ENCODE data around the gene P2RX2.

Gene P2RX2

DNA sequence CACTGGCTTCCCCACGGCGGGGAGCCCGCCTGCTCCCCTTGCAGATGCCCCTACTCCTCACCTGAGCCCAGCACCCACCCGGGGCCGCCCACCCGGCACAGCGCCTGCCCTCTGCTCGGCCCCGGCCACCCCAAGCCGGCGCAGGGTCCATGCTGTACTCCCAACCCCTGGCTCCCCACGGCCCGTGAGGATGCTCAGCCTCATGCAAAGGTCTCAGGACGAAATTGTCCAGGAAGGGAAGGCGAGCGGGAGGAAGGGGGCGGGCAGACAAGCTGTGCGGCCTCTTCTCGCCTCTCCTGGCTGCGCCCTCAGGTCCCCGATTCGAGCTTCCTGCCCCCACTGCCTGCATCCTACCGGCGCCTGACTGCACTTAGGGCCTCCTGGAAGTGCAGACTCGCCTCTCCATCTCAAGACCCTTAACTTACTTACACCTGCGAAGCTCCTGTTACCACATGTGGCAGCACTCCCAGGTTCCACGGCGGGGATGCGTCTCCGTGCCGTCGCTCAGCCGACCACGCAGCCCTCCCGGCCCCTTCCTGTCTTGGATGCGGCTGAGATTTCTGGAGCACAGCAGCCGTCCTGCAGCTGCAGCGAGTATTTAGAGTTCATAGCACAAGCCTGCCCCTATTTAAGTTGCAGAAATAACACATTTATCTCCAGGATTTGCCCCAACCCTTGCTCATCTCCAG lies 26.1 kb upstream of the P2RX2 start:
- Histone ChIP-seq H4K91ac (ENCODE audit: low read depth, low read length, poor library complexity) (no peak overlapping the region), H3K27ac (replicated peaks; ENCODE audit: low read length) (no peak overlapping the region), H2BK5ac (ENCODE audit: low read length) (peak overlapping the region; percentile 31), H4K8ac (ENCODE audit: low read depth, low read length) (no peak overlapping the region), H2BK15ac (ENCODE audit: low read length) (no peak overlapping the region), H3K36me3 (replicated peaks in 1 of 2; ENCODE audit: control insufficient read depth in 2 of 2, insufficient read depth in 2 of 2, low read length in 2 of 2) (no peaks in the 10 kb centered on the region), H2BK120ac (ENCODE audit: low read depth, low read length) (no peak overlapping the region), H2AK5ac (ENCODE audit: low read depth, low read length) (peak overlapping the region; percentile 17), H3K18ac (ENCODE audit: low read length) (peak overlapping the region; percentile 45), H3K9ac (ENCODE audit: low read depth, low read length, poor library complexity) (peak overlapping the region; percentile 30), H3K4me3 (ENCODE audit: low read length in 2 of 2) (no peak overlapping the region), H3K9me3 (replicated peaks in 1 of 2; ENCODE audit: control insufficient read depth in 2 of 2, insufficient read depth in 1 of 2, low read depth in 1 of 2, low read length in 2 of 2) (peaks cover 5 to 8% of the 10 kb centered on the region in 2 donors), H3K14ac (ENCODE audit: low read length) (peak overlapping the region; percentile 49), H2AFZ (ENCODE audit: low read length) (peak overlapping the region; percentile 7), H3K4me2 (ENCODE audit: insufficient read depth, low read length, poor library complexity, severe bottlenecking) (no peak overlapping the region), H2BK12ac (ENCODE audit: low read length) (no peak overlapping the region), H3K4me1 (ENCODE audit: control insufficient read depth in 2 of 2, insufficient read depth in 1 of 2, low read depth in 1 of 2, low read length in 2 of 2) (peaks cover 0 to 5% of the 10 kb centered on the region in 2 donors), H3K4ac (ENCODE audit: low read length) (no peak overlapping the region), H3K79me1 (ENCODE audit: low read depth, low read length) (no peaks in the 10 kb centered on the region), H3K23ac (ENCODE audit: low read depth, low read length, poor library complexity) (peak overlapping the region; percentile 77), H3K27me3 (ENCODE audit: control insufficient read depth in 3 of 3, insufficient read depth in 3 of 3, low read depth in 1 of 3, low read length in 3 of 3) (peaks cover 0 to 27% (median 3%) of the 10 kb centered on the region in 3 experiments)
- no CpG with 5 or more reads among the region's 38 CpGs for WGBS, 2 donors (ENCODE audit: extremely low coverage in 2 of 2, insufficient read length in 2 of 2, insufficient replicate concordance in 1 of 2)
- no peak for DNase-seq (ENCODE audit: low spot score)

DNA sequence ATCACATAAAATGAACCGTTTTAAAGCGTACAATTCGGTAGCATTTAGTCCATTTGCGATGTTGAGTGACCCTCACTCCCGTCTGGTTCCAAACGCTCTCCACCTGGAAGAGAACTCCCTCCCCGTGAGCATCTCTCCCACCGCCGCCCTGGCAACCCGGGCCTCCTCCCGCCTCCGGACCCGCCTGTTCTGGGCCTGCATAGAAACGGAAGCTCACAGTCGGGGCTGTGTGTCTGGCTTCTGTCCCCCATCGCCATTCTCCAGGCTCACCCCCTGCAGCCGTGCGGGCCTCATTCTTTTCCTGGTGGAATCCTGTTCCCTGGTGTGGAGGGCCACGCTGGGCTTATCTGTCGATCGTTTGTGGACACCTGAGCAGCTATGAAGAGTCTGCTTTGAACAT lies 25.5 kb upstream of the P2RX2 start:
- H2AFZ ChIP-seq (ENCODE audit: low read length): peak overlapping the region; percentile 80
- H3K4ac ChIP-seq (ENCODE audit: low read length): no peak overlapping the region
- H3K27ac ChIP-seq (replicated peaks; ENCODE audit: low read length): no peak overlapping the region
- peak overlapping the region; percentile 49 for H2AK5ac ChIP-seq (ENCODE audit: low read depth, low read length)
- H4K8ac ChIP-seq (ENCODE audit: low read depth, low read length): no peak overlapping the region
- H2BK5ac ChIP-seq (ENCODE audit: low read length): no peak overlapping the region
- no peaks in the 10 kb centered on the region for H3K79me1 ChIP-seq (ENCODE audit: low read depth, low read length)
- no peaks in the 10 kb centered on the region for H3K36me3 ChIP-seq (replicated peaks in 1 of 2; ENCODE audit: control insufficient read depth in 2 of 2, insufficient read depth in 2 of 2, low read length in 2 of 2)
- peak overlapping the region; percentile 72 for H2BK15ac ChIP-seq (ENCODE audit: low read length)
- no peak overlapping the region for H3K14ac ChIP-seq (ENCODE audit: low read length)
- H2BK12ac ChIP-seq (ENCODE audit: low read length): no peak overlapping the region
- H3K9me3 ChIP-seq (replicated peaks in 1 of 2; ENCODE audit: control insufficient read depth in 2 of 2, insufficient read depth in 1 of 2, low read depth in 1 of 2, low read length in 2 of 2): peaks cover 5 to 8% of the 10 kb centered on the region in 2 donors
- peaks cover 1 to 7% of the 10 kb centered on the region in 2 donors for H3K4me1 ChIP-seq (ENCODE audit: control insufficient read depth in 2 of 2, insufficient read depth in 1 of 2, low read depth in 1 of 2, low read length in 2 of 2)
- WGBS, 2 donors (ENCODE audit: extremely low coverage in 2 of 2, insufficient read length in 2 of 2, insufficient replicate concordance in 1 of 2): no CpG with 5 or more reads among the region's 21 CpGs
- H3K18ac ChIP-seq (ENCODE audit: low read length): no peak overlapping the region
- no peak overlapping the region for H4K91ac ChIP-seq (ENCODE audit: low read depth, low read length, poor library complexity)
- H3K9ac ChIP-seq (ENCODE audit: low read depth, low read length, poor library complexity): no peak overlapping the region
- DNase-seq (ENCODE audit: low spot score): no peak
- peaks cover 0 to 27% (median 3%) of the 10 kb centered on the region in 3 experiments for H3K27me3 ChIP-seq (ENCODE audit: control insufficient read depth in 3 of 3, insufficient read depth in 3 of 3, low read depth in 1 of 3, low read length in 3 of 3)
- H3K4me3 ChIP-seq (ENCODE audit: low read length in 2 of 2): no peak overlapping the region
- no peak overlapping the region for H3K23ac ChIP-seq (ENCODE audit: low read depth, low read length, poor library complexity)
- H2BK120ac ChIP-seq (ENCODE audit: low read depth, low read length): peak overlapping the region; percentile 10
- no peak overlapping the region for H3K4me2 ChIP-seq (ENCODE audit: insufficient read depth, low read length, poor library complexity, severe bottlenecking)

DNA sequence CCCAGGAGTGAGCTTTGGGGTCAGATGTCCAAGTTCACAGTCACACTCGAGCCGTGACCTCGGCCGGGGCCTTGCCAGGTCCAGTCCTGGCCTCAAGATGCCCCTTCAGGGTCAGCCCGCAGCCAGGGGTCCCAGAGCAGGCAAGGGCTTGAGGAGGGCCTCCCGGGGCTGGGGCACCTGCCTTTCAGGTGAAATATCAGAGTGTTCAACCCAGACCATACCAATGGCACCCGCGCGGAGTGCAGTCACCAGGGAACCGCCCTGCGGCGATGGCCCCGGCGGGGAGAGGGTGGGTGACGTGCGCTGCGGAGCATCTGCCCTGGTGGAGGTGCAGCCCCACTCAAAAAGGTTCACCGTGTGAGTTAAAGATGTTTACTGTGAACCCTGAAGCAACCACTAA lies 25.1 kb upstream of the P2RX2 start:
- H2AFZ ChIP-seq (ENCODE audit: low read length): peak overlapping the region; percentile 80
- H2BK5ac ChIP-seq (ENCODE audit: low read length): no peak overlapping the region
- WGBS, 2 donors (ENCODE audit: extremely low coverage in 2 of 2, insufficient read length in 2 of 2, insufficient replicate concordance in 1 of 2): no CpG with 5 or more reads among the region's 18 CpGs
- H4K8ac ChIP-seq (ENCODE audit: low read depth, low read length): no peak overlapping the region
- H2BK15ac ChIP-seq (ENCODE audit: low read length): peak overlapping the region; percentile 72
- no peak overlapping the region for H2BK12ac ChIP-seq (ENCODE audit: low read length)
- H3K9me3 ChIP-seq (replicated peaks in 1 of 2; ENCODE audit: control insufficient read depth in 2 of 2, insufficient read depth in 1 of 2, low read depth in 1 of 2, low read length in 2 of 2): peaks cover 5 to 8% of the 10 kb centered on the region in 2 donors
- H3K79me1 ChIP-seq (ENCODE audit: low read depth, low read length): no peaks in the 10 kb centered on the region
- peak overlapping the region; percentile 45 for H3K18ac ChIP-seq (ENCODE audit: low read length)
- H3K36me3 ChIP-seq (replicated peaks in 1 of 2; ENCODE audit: control insufficient read depth in 2 of 2, insufficient read depth in 2 of 2, low read length in 2 of 2): no peaks in the 10 kb centered on the region
- H4K91ac ChIP-seq (ENCODE audit: low read depth, low read length, poor library complexity): no peak overlapping the region
- DNase-seq (ENCODE audit: low spot score): no peak
- H3K4me1 ChIP-seq (ENCODE audit: control insufficient read depth in 2 of 2, insufficient read depth in 1 of 2, low read depth in 1 of 2, low read length in 2 of 2): peaks cover 1 to 7% of the 10 kb centered on the region in 2 donors
- no peak overlapping the region for H3K23ac ChIP-seq (ENCODE audit: low read depth, low read length, poor library complexity)
- H3K4ac ChIP-seq (ENCODE audit: low read length): no peak overlapping the region
- no peak overlapping the region for H3K27ac ChIP-seq (replicated peaks; ENCODE audit: low read length)
- no peak overlapping the region for H2AK5ac ChIP-seq (ENCODE audit: low read depth, low read length)
- peaks cover 0 to 24% (median 3%) of the 10 kb centered on the region in 3 experiments for H3K27me3 ChIP-seq (ENCODE audit: control insufficient read depth in 3 of 3, insufficient read depth in 3 of 3, low read depth in 1 of 3, low read length in 3 of 3)
- H3K4me3 ChIP-seq (ENCODE audit: low read length in 2 of 2): peak overlapping the region in 1 of 2 donors; percentile 13
- H3K9ac ChIP-seq (ENCODE audit: low read depth, low read length, poor library complexity): no peak overlapping the region
- H3K14ac ChIP-seq (ENCODE audit: low read length): no peak overlapping the region
- H3K4me2 ChIP-seq (ENCODE audit: insufficient read depth, low read length, poor library complexity, severe bottlenecking): no peak overlapping the region
- peak overlapping the region; percentile 10 for H2BK120ac ChIP-seq (ENCODE audit: low read depth, low read length)

DNA sequence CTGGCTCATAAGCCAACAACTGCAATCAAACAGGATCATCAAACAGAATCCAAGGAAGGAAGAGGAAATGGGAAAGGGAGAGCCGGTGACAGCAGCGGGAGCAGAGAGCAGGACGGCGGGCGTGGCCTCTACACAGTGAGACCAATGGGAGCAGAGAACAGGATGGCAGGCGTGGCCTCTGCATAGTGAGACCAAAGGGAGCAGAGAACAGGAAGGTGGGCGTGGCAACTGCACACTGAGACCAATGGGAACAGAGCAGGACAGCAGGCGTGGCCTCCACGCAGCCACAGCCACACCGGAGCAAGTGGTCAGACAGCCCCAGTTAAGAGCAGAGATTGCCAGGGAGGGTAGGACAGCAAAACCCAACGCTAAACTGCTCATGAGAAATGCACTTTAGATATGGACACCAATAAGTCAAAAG lies 24.6 kb upstream of the P2RX2 start:
- DNase-seq (ENCODE audit: low spot score): peak; percentile 81
- no peak overlapping the region for H2AK5ac ChIP-seq (ENCODE audit: low read depth, low read length)
- peaks cover 4 to 6% of the 10 kb centered on the region in 2 donors for H3K9me3 ChIP-seq (replicated peaks in 1 of 2; ENCODE audit: control insufficient read depth in 2 of 2, insufficient read depth in 1 of 2, low read depth in 1 of 2, low read length in 2 of 2)
- no CpG with 5 or more reads among the region's 11 CpGs for WGBS, 2 donors (ENCODE audit: extremely low coverage in 2 of 2, insufficient read length in 2 of 2, insufficient replicate concordance in 1 of 2)
- no peak overlapping the region for H3K4ac ChIP-seq (ENCODE audit: low read length)
- H3K27ac ChIP-seq (replicated peaks; ENCODE audit: low read length): no peak overlapping the region
- H2AFZ ChIP-seq (ENCODE audit: low read length): peak overlapping the region; percentile 80
- H4K8ac ChIP-seq (ENCODE audit: low read depth, low read length): no peak overlapping the region
- no peaks in the 10 kb centered on the region for H3K79me1 ChIP-seq (ENCODE audit: low read depth, low read length)
- H3K4me3 ChIP-seq (ENCODE audit: low read length in 2 of 2): peak overlapping the region in 1 of 2 donors; percentile 13
- no peak overlapping the region for H3K18ac ChIP-seq (ENCODE audit: low read length)
- no peak overlapping the region for H3K14ac ChIP-seq (ENCODE audit: low read length)
- no peak overlapping the region for H2BK12ac ChIP-seq (ENCODE audit: low read length)
- peaks cover 0 to 21% (median 3%) of the 10 kb centered on the region in 3 experiments for H3K27me3 ChIP-seq (ENCODE audit: control insufficient read depth in 3 of 3, insufficient read depth in 3 of 3, low read depth in 1 of 3, low read length in 3 of 3)
- H2BK5ac ChIP-seq (ENCODE audit: low read length): no peak overlapping the region
- H2BK15ac ChIP-seq (ENCODE audit: low read length): no peak overlapping the region
- H3K9ac ChIP-seq (ENCODE audit: low read depth, low read length, poor library complexity): no peak overlapping the region
- H4K91ac ChIP-seq (ENCODE audit: low read depth, low read length, poor library complexity): no peak overlapping the region
- H3K23ac ChIP-seq (ENCODE audit: low read depth, low read length, poor library complexity): no peak overlapping the region
- H2BK120ac ChIP-seq (ENCODE audit: low read depth, low read length): no peak overlapping the region
- H3K4me2 ChIP-seq (ENCODE audit: insufficient read depth, low read length, poor library complexity, severe bottlenecking): no peak overlapping the region
- peaks cover 1 to 7% of the 10 kb centered on the region in 2 donors for H3K4me1 ChIP-seq (ENCODE audit: control insufficient read depth in 2 of 2, insufficient read depth in 1 of 2, low read depth in 1 of 2, low read length in 2 of 2)
- no peaks in the 10 kb centered on the region for H3K36me3 ChIP-seq (replicated peaks in 1 of 2; ENCODE audit: control insufficient read depth in 2 of 2, insufficient read depth in 2 of 2, low read length in 2 of 2)
